RPMI7951 (cell line): ENCODE results near the gene CZIB. TPM values are rescaled to one million over a fixed set of nuclear protein-coding genes. Genes with fewer than 3 reads are reported as not detected.

Experiments used
- DNase-seq: peaks from one replicate; pipeline ENCODE4 v3.0.0-alpha.2; 2012; ENCODE audit warnings: low read depth
- total RNA-seq: library from RNA; depleted of rRNA; stranded (reverse); fragments of >200 nt; shearing (Covaris generic); gene quantifications from 2 replicates; pipeline ENCODE4 v1.2.3, GENCODE V29; 2014; rRNA removed

CZIB gene
- total RNA-seq, result 42.6 and 53.5 TPM in 2 replicates

DNA sequence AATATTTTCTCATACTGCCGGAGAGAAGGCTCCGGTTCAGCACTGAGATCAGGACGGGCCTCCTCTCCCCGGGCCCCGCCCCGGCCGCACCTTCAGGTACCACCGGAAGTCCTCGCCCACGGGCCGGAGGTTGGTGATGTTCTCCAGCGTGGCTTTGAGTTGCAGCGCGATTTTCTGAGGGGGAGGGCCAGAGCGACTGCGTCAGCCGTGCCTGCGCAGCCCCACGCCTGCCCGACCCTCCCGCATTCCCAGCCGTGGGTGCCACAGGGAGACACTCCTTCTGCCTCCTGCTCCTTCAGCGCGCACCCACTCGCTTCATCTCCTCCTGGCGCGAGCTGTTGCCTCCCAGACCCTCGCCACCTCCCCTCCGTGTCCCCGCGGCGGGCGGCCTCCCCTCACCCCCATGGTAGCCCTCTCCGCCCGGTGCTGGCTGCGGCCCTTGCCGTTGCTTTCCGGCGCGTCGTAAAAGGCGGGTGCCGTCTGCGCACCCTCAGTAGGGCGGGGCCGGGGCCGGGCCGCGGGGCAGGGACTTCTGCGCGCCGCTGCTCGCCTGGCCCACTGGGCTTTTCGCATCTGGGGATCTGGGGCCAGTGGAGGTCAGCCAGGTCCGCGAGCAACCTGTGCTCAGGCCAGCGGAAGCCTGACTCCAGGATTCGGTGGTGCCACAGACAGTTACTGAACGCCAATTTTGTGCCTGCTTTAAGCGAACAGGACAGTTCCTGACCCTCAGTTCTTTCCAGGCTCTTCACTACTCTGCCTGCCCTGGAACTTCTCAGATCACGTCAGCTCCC, at the start of gene CZIB:
TSS of gene CZIB (minus strand) at position 464 of the 791 bp plus-strand sequence. CDS start at position 405, 59 bp downstream.
- peak; percentile 90 for DNase-seq

GRCh38 chr1:53270107-53270506, 49.7 kb upstream of the CZIB start:
- no peak for DNase-seq

GRCh38 chr1:53267761-53268160, 47.3 kb upstream of the CZIB start:
- DNase-seq, result no peak

GRCh38 chr1:53266038-53266437, 45.6 kb upstream of the CZIB start:
- peak; percentile 10 for DNase-seq

DNA sequence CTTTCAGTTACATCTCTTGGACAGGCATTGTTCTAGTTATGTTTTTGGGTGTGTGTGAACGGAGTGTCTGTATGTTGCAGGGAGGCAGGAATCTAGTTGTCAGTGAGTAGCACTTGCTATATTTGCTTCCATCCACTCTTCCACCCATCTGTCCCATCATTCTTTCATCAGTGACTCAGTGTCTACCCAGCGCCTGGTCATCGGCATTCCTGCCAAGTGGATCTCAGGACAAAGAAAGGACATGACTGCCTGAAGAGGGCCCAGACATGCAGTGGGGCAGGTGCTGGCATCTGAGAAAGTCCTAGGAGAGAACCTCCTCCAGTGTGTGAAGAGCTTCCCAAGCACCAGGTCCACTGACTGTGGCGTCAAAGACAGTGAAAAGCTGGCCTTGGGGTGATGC, 45.1 kb upstream of the CZIB start:
- no peak for DNase-seq

DNA sequence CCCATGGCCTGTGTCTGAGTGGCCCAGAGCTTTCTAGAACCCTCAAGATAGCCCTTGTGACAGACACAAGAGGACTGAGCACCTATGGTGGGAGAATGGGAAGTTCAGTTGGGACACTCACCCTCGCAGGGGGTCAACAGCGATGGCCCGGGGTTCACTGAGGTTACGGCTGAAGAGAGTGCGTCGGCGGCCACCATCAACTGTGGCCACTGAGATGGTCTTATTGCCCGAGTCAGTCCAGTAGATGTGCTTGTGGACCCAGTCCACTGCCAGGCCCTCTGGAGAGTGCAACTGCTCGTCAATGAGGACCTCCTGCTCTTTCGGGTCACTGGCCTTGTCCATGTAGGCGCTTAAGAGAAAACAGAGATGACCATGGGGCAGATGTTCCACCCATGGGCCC, 43.6 kb upstream of the CZIB start:
- DNase-seq, result no peak

DNA sequence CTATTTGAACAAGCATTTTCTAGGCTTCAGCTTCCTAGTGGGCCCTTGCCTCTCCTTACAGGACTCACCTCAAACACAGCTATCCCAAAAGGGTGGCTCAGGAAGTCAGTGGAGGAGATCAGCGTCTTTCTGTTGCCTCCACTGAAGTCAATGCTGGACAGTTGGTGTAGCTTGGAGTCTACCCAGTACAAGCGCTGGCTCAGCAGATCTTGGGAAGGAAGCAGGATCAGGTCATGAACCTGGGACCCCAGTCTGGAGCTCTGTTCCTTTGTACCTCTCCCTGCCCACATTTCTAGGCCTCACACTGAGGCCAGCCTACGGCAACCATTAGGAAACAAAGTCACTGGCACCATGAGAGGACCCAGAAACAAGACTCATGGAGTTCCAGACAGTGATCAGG, 41.6 kb upstream of the CZIB start:
- no peak for DNase-seq

GRCh38 chr1:53260631-53261247, 40.3 kb upstream of the CZIB start:
- no peak for DNase-seq

DNA sequence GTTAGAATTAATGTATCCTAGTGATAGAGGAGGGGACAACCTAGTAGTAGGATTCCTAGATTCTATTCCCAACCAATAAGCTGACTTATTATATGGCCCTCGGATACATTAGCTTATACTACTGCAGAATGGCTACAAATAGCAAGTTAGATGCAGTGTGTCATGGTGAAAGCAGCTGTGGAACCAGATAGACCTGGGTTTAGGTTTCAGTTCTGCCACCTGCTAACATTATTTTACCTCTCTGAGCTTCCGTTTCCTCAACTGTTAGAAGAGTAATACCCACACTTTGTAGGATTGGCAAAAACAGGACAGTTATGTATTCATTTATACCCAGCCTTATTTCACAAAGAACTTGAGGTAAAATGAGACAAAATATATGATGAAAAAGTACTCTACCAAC, 39.5 kb upstream of the CZIB start:
- no peak for DNase-seq

DNA sequence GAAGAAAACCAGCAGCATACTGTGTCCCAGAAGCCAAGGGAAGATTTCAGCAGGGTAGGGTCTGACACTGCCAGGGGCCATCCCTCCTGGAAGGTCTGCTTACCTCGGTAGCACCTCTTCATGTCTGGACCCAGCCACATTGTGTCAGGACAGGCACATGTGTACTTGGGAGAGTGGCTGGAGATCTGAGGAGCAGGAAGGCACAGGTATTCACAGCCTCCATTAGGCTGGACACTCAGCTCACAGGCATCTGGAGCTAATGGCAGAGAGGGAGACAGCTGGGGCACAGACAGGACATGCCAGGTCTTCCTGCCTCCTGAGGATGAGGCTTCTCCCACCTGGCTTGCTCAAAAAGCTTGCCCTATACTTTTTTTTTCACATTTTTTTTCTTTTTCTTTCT, 37.8 kb upstream of the CZIB start:
- DNase-seq, result no peak

DNA sequence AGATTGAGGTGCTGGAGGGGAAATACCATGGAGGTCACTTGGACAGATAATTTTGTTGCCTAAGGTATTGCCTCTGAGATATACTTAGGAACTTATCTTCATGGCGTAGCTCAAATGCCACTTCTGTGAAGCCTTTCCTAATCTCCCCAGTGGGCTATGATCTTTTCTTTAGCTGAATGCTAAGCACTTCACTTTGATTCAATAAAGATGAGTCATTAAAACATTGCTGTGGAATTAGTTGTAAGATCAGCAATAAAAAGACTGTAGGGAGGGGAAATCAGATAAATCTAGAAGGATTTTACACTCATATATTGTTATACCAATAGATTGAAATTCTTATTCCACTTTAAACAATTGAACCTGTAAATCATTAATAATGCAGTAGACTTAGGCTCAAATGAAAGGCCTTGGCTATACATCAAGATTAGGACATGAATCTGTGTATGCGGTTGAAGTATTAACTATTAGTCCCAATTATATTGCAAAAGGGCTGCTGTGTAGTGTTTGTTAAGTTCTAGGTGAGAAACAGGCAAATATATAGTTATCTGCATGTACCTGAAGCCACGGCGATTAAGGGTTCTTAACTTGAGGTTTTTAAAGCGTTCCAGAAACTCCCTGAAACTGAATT, 37.1 kb upstream of the CZIB start:
- no peak for DNase-seq

DNA sequence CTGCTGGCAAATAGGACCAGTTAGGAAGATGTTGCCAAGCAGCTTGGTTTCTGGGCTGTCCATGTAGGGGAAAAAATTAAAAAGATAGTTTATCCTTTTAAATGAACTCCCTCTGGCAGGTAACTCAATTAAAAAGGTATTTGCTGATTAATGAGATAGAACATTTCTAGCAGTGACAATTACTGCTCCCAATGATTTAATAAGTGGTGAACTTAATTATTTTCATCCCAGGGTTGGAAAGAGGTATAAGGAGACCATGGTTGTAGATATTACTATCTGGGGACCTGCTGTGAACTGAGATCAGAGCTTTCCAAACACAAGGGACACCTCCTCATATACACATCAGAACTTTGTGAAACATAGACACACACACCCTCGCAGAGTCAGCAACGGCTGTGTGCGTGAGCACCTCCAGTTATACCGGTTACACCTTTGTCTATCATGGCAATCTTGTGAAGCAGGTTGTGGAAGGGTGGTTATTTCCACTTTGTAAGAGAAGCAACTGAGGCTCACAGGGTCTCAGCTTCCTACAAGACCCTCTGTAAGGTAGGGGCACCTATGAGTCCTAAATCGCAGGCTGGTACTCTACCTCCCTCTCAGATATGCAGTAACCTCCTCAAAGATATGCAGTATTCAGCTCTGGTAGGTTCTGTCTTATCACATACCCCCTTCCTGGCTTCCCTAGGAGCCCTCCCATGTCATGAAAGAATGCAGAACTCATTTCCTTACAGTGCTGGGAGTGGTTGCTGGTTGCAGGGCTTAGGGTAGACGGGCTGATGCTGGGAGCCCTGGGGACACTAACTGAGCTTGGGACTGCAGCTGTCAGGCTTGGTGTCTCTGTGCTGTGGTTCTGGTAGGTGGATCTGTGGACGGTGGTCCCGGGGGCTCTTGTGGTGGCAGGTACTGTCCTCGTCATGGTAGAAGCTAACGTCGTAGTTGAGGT, 36.3 kb upstream of the CZIB start:
- no peak for DNase-seq

- DNase-seq, result no peak
Measured at GRCh38 chr1:53255031-53255430, 34.6 kb upstream of the CZIB start.

GRCh38 chr1:53254011-53254640, 33.7 kb upstream of the CZIB start:
- DNase-seq, result no peak

- no peak for DNase-seq
Measured at GRCh38 chr1:53250325-53250724, 29.9 kb upstream of the CZIB start.

DNA sequence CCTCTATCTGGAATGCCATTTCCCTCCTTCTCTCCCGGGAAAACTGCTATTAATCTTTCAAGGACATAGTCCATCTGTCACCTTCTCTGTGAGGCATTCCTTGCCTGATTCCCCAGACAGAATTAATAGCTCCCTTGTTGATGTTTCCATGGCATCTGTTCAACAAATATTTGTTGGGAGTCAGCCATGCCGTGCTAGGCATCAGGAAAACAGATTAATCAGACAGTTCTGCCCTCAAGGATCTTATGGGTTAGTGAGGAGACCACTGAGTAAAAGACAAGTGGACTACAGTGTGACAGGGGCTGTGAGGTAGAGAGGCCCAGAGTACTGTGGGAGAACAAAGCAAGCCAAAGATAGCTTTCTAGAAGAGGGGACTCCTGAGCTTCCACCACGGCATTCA, 29.3 kb upstream of the CZIB start:
- DNase-seq, result no peak

GRCh38 chr1:53246261-53247134, 26.1 kb upstream of the CZIB start:
- DNase-seq, result no peak

DNA sequence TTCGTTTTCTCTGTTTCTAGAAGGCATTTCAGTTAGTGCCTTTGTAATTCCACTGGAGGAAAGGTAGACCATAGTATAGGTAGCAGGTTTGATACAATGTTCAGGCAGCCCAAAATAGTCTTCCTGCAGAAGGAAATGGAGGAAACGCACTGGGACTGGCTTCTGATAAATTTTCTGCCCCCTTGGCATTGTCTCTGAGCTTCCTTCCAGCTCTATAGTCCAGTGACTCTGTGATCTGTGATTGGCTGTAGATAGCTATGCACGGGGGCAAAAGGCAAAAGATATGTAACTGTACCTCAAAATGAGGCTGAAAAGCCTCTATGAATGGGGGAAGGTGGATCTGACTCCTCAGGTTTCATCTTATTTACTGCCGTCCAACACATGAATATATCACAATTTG, 23.7 kb upstream of the CZIB start:
- DNase-seq, result no peak

GRCh38 chr1:53242381-53242780, 21.9 kb upstream of the CZIB start:
- no peak for DNase-seq

- DNase-seq, result no peak
Measured at GRCh38 chr1:53241828-53242227, 21.4 kb upstream of the CZIB start.
